Cardiac muscle cell (in vitro differentiated cells and primary cell): ENCODE results near the gene PRRC2A. TPM values are rescaled to one million over a fixed set of nuclear protein-coding genes. Genes with fewer than 3 reads are reported as not detected.

Experiments
- DNase-seq, 2 donors: peaks; one replicate each; pipeline versions ENCODE4 v3.0.0 to v3.0.0-alpha.2; 2010 to 2017; ENCODE audit warnings: low read depth in 1 of 2, low spot score in 1 of 2
- H3K27ac ChIP-seq: fragments of 200-600 bp; sonication (generic); 2 replicates; pipeline ENCODE4 v1.5.1; 2016
- H3K27me3 ChIP-seq: fragments of 200-600 bp; sonication (generic); 2 replicates; pipeline ENCODE4 v1.6.0; 2016; ENCODE audit warnings: control low read depth
- H3K36me3 ChIP-seq: fragments of 200-600 bp; sonication (generic); 2 replicates; pipeline ENCODE4 v1.5.1; 2016; ENCODE audit warnings: control low read depth
- H3K4me1 ChIP-seq: fragments of 200-600 bp; sonication (generic); 2 replicates; pipeline ENCODE4 v1.8.1; 2017; ENCODE audit warnings: low read depth, mild to moderate bottlenecking, mixed run types
- H3K4me3 ChIP-seq: fragments of 200-600 bp; sonication (generic); 2 replicates; pipeline ENCODE4 v1.5.1; 2016; ENCODE audit warnings: mild to moderate bottlenecking
- H3K9me3 ChIP-seq: fragments of 200-600 bp; sonication (generic); 2 replicates; pipeline ENCODE4 v1.5.1; 2017; ENCODE audit warnings: low read depth, mild to moderate bottlenecking, control low read depth
- CTCF ChIP-seq: IDR thresholded peaks from 2 replicates; pipeline ENCODE4 v1.5.1; 2012; ENCODE audit warnings: low read depth, mild to moderate bottlenecking, low read length
- polyA plus RNA-seq: library from polyadenylated mRNA; unstranded; fragments of >200 nt; fragmentation: Nextera tagmentation; extraction: Ambion mirVana; gene quantifications from 2 replicates; pipeline ENCODE4 v1.2.1, GENCODE V29; 2016
- total RNA-seq: library from RNA; depleted of rRNA; stranded (reverse); fragments of >200 nt; gene quantifications from 2 replicates; pipeline ENCODE4 v1.2.3, GENCODE V29; 2016

PRRC2A gene
- total and polyA plus RNA-seq, 2 experiments from 2014 or later = 70.2 to 208 TPM

- no peaks in the 10 kb centered on the region for H3K9me3 ChIP-seq
- peaks cover 12% of the 10 kb centered on the region for H3K4me1 ChIP-seq
- H3K36me3 ChIP-seq = peaks cover 38% of the 10 kb centered on the region
- peak within 1 kb of the TSS; percentile 95 for H3K27ac ChIP-seq
- H3K4me3 ChIP-seq = peak within 1 kb of the TSS; percentile 94
- DNase-seq = peak; percentile 98
- TF ChIP-seq CTCF = no peak
- H3K27me3 ChIP-seq = no peaks in the 10 kb centered on the region
Measured at GRCh38 chr6:31665501-31666336, 45.2 kb downstream of the PRRC2A start, which contains the start of gene CSNK2B. TSS of gene CSNK2B (plus strand) at chr6:31666080. CDS start at chr6:31666832, 752 bp downstream.

- H3K27ac ChIP-seq = peak overlapping the region; percentile 95
- no peak for DNase-seq
- H3K36me3 ChIP-seq = peaks cover 45% of the 10 kb centered on the region
Measured at GRCh38 chr6:31666337-31666965, 45.9 kb downstream of the PRRC2A start.

GRCh38 chr6:31669676-31670075 is 49.2 kb downstream of the PRRC2A start, which contains the start of gene LY6G5B:
TSS of gene LY6G5B (plus strand) at chr6:31669976. CDS start at chr6:31670951, 975 bp downstream.
- no peaks in the 10 kb centered on the region for H3K4me1 ChIP-seq
- H3K4me3 ChIP-seq = no peak within 1 kb of the TSS
- H3K27ac ChIP-seq = no peak within 1 kb of the TSS
- no peaks in the 10 kb centered on the region for H3K9me3 ChIP-seq
- peaks cover 54% of the 10 kb centered on the region for H3K36me3 ChIP-seq
- DNase-seq = no peak
- H3K27me3 ChIP-seq = no peaks in the 10 kb centered on the region
- TF ChIP-seq CTCF = no peak

More at GRCh38 chr6:31666337-31666965, 45.9 kb downstream of the PRRC2A start:
- Histone ChIP-seq H3K9me3 (no peaks in the 10 kb centered on the region), H3K27me3 (no peaks in the 10 kb centered on the region), H3K4me3 (peak overlapping the region; percentile 94), H3K4me1 (peaks cover 12% of the 10 kb centered on the region)
- no peak for TF ChIP-seq CTCF

- no peak for TF ChIP-seq CTCF
- no peaks in the 10 kb centered on the region for H3K9me3 ChIP-seq
- H3K27me3 ChIP-seq = peaks cover under 1% of the 10 kb centered on the region
- H3K4me3 ChIP-seq = no peak overlapping the region
- peaks cover under 1% of the 10 kb centered on the region for H3K4me1 ChIP-seq
- no peak for DNase-seq
- peaks cover 10% of the 10 kb centered on the region for H3K36me3 ChIP-seq
- H3K27ac ChIP-seq = no peak overlapping the region
Measured at GRCh38 chr6:31676322-31676903, 55.9 kb downstream of the PRRC2A start.

GRCh38 chr6:31676904-31677303 is 56.4 kb downstream of the PRRC2A start:
- Histone ChIP-seq H3K27ac (no peak overlapping the region), H3K36me3 (peaks cover 5% of the 10 kb centered on the region), H3K9me3 (no peaks in the 10 kb centered on the region), H3K27me3 (peaks cover 6% of the 10 kb centered on the region), H3K4me1 (peaks cover 2% of the 10 kb centered on the region), H3K4me3 (no peak overlapping the region)
- no peak for DNase-seq
- no peak for TF ChIP-seq CTCF
